ENCODE measurements around the gene ADAM12. TPM values are rescaled to one million over a fixed set of nuclear protein-coding genes. Genes with fewer than 3 reads are reported as not detected.

Gene ADAM12
- polyA plus RNA-seq, 1 donor from 2014 or later: 0.09 TPM

GRCh38 chr10:126101325-126101724, 287.0 kb downstream of the ADAM12 start:
- H3K9me3 ChIP-seq (ENCODE audit: low read length): no peaks in the 10 kb centered on the region
- H3K27me3 ChIP-seq (ENCODE audit: insufficient read depth, low read depth, low read length): no peaks in the 10 kb centered on the region
- no peak overlapping the region for H3K4me3 ChIP-seq (ENCODE audit: low read length)
- no peak for TF ChIP-seq RAD21 (conservative IDR thresholded peaks at IDR 0.05)
- TF ChIP-seq POLR2AphosphoS5 (IDR thresholded peaks at IDR 0.05): no peak
- no peak for TF ChIP-seq CTCF (IDR thresholded peaks at IDR 0.05; ENCODE audit: poor library complexity, severe bottlenecking)
- TF ChIP-seq TAF1 (IDR thresholded peaks at IDR 0.05; ENCODE audit: low read depth): no peak
- TF ChIP-seq EZH2 (IDR thresholded peaks at IDR 0.05; ENCODE audit: borderline replicate concordance, insufficient read depth, low read length, poor library complexity, severe bottlenecking): no peak
- TF ChIP-seq REST (IDR thresholded peaks at IDR 0.05; ENCODE audit: borderline replicate concordance): no peak
- TF ChIP-seq MXI1 (conservative IDR thresholded peaks at IDR 0.05; ENCODE audit: poor library complexity, severe bottlenecking): no peak
- TF ChIP-seq SMC3 (conservative IDR thresholded peaks at IDR 0.05; ENCODE audit: poor library complexity): no peak
- no peak for TF ChIP-seq EP300 (conservative IDR thresholded peaks at IDR 0.05; ENCODE audit: poor library complexity, severe bottlenecking)
- H2AFZ ChIP-seq (ENCODE audit: low read depth, low read length): no peak overlapping the region
- no peaks in the 10 kb centered on the region for H3K36me3 ChIP-seq (ENCODE audit: insufficient read depth, low read length)
- H3K9me2 ChIP-seq (ENCODE audit: insufficient read depth, low read length): no peaks in the 10 kb centered on the region
- no peak overlapping the region for H3K27ac ChIP-seq (ENCODE audit: low read length)
- no peaks in the 10 kb centered on the region for H4K20me1 ChIP-seq (ENCODE audit: insufficient read depth)
- no peak overlapping the region for H3K9ac ChIP-seq (ENCODE audit: low read length)
- no peaks in the 10 kb centered on the region for H3K79me2 ChIP-seq (replicated peaks; ENCODE audit: insufficient read depth, low read length)
- no peak overlapping the region for H3K4me2 ChIP-seq (ENCODE audit: low read length)
- H3F3A ChIP-seq (ENCODE audit: insufficient read depth, low read length, poor library complexity, severe bottlenecking): no peaks in the 10 kb centered on the region

GRCh38 chr10:126099366-126099765, 288.9 kb downstream of the ADAM12 start:
- no peaks in the 10 kb centered on the region for H3K9me3 ChIP-seq (ENCODE audit: low read length)
- H3K9me2 ChIP-seq (ENCODE audit: insufficient read depth, low read length): no peaks in the 10 kb centered on the region
- H4K20me1 ChIP-seq (ENCODE audit: insufficient read depth): no peaks in the 10 kb centered on the region
- H3K27ac ChIP-seq (ENCODE audit: low read length): no peak overlapping the region
- no peaks in the 10 kb centered on the region for H3F3A ChIP-seq (ENCODE audit: insufficient read depth, low read length, poor library complexity, severe bottlenecking)
- no peak overlapping the region for H2AFZ ChIP-seq (ENCODE audit: low read depth, low read length)
- no peak overlapping the region for H3K4me2 ChIP-seq (ENCODE audit: low read length)
- H3K9ac ChIP-seq (ENCODE audit: low read length): no peak overlapping the region
- TF ChIP-seq MXI1 (conservative IDR thresholded peaks at IDR 0.05; ENCODE audit: poor library complexity, severe bottlenecking): no peak
- H3K27me3 ChIP-seq (ENCODE audit: insufficient read depth, low read depth, low read length): no peaks in the 10 kb centered on the region
- no peaks in the 10 kb centered on the region for H3K36me3 ChIP-seq (ENCODE audit: insufficient read depth, low read length)
- no peaks in the 10 kb centered on the region for H3K79me2 ChIP-seq (replicated peaks; ENCODE audit: insufficient read depth, low read length)
- no peak overlapping the region for H3K4me3 ChIP-seq (ENCODE audit: low read length)

- H3K27ac ChIP-seq (ENCODE audit: low read length): no peak overlapping the region
- no peak overlapping the region for H3K9ac ChIP-seq (ENCODE audit: low read length)
- H3K79me2 ChIP-seq (replicated peaks; ENCODE audit: insufficient read depth, low read length): no peaks in the 10 kb centered on the region
- H2AFZ ChIP-seq (ENCODE audit: low read depth, low read length): no peak overlapping the region
- no peaks in the 10 kb centered on the region for H3K27me3 ChIP-seq (ENCODE audit: insufficient read depth, low read depth, low read length)
- no peaks in the 10 kb centered on the region for H4K20me1 ChIP-seq (ENCODE audit: insufficient read depth)
- no peaks in the 10 kb centered on the region for H3K9me3 ChIP-seq (ENCODE audit: low read length)
- no peaks in the 10 kb centered on the region for H3K36me3 ChIP-seq (ENCODE audit: insufficient read depth, low read length)
- TF ChIP-seq EZH2 (IDR thresholded peaks at IDR 0.05; ENCODE audit: borderline replicate concordance, insufficient read depth, low read length, poor library complexity, severe bottlenecking): no peak
- no peak for TF ChIP-seq REST (IDR thresholded peaks at IDR 0.05; ENCODE audit: borderline replicate concordance)
- no peak for TF ChIP-seq TAF1 (IDR thresholded peaks at IDR 0.05; ENCODE audit: low read depth)
- no peak for TF ChIP-seq RAD21 (conservative IDR thresholded peaks at IDR 0.05)
- no peak for TF ChIP-seq SMC3 (conservative IDR thresholded peaks at IDR 0.05; ENCODE audit: poor library complexity)
- no peak for TF ChIP-seq EP300 (conservative IDR thresholded peaks at IDR 0.05; ENCODE audit: poor library complexity, severe bottlenecking)
- no peak for TF ChIP-seq MXI1 (conservative IDR thresholded peaks at IDR 0.05; ENCODE audit: poor library complexity, severe bottlenecking)
- TF ChIP-seq CTCF (IDR thresholded peaks at IDR 0.05; ENCODE audit: poor library complexity, severe bottlenecking): no peak
- no peak for TF ChIP-seq POLR2AphosphoS5 (IDR thresholded peaks at IDR 0.05)
- no peak overlapping the region for H3K4me3 ChIP-seq (ENCODE audit: low read length)
- H3K9me2 ChIP-seq (ENCODE audit: insufficient read depth, low read length): no peaks in the 10 kb centered on the region
- H3F3A ChIP-seq (ENCODE audit: insufficient read depth, low read length, poor library complexity, severe bottlenecking): no peaks in the 10 kb centered on the region
- H3K4me2 ChIP-seq (ENCODE audit: low read length): no peak overlapping the region
These were observed 290.1 kb downstream of the ADAM12 start for GRCh38 chr10:126098226-126098581.
